COR-L47 (cell line): ENCODE data around the gene NGFR.
"Not testable (repeated sequence)": the region's sequence is repeated elsewhere in the genome, so short reads cannot be mapped to it uniquely, and the experiment has no call there.

Experiments
- DNase-seq: peaks from one replicate; lab custom pipeline; 2025; lab: John Stamatoyannopoulos, UW

NGFR gene

DNA sequence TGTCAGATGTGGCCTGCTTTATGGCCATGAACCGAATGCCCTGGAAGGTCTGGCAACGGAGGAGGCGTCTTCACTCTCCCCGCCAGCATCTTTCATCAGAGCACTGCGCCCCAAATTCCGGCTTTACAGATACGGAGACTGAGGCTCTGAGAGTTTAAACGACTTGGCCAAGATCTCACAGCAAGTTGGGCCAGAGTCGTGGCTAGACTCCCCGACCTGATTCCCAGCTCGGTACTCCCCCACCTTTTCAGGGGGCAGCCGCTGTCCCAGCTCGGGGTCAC, 1.7 kb downstream of the NGFR start:
- no peak for DNase-seq

GRCh38 chr17:49497148-49498028, 2.3 kb downstream of the NGFR start:
- DNase-seq, result no peak

- no peak for DNase-seq
These were observed 3.0 kb downstream of the NGFR start for GRCh38 chr17:49498029-49498615.

DNA sequence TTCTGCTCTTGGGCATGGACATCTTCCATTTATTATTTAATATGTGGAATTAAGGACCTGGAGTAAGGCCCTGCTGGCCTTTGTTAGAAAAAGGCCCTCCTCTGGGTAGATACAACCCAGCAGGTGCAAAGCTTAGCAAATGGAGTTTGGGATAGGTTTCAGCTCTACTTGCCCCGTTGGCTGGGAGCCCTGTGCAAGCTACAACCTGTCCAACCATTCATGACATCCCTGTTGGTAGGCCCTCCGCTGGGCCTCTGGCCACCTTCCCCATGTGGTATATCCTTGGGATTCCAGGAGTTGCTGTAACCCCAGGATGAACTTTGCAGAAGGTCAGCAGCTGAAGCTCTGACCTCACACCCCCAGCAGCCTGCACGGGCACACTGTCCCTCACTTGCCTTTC, 6.4 kb downstream of the NGFR start:
- no peak for DNase-seq

- DNase-seq, result no peak
These were observed 7.2 kb downstream of the NGFR start for GRCh38 chr17:49502254-49502653.

DNA sequence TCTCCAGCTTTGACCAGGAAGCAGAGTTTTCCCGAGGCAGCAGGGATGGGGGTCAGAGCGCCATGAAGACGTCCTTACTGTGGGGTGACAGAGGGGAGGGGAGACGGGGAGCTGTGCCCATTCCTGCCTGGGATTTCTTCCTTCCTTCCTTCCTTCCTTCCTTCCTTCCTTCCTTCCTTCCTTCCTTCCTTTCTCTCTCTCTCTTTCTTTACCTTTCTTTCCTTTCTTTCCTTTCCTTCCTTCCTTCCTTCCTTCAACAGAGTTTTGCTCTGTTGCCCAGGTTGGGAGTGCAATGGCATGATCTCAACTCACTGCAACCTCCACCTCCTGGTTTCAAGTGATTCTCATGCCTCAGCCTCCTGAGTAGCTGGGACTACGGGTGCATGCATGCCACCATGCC, 7.6 kb downstream of the NGFR start:
- DNase-seq, result not testable (repeated sequence)

DNA sequence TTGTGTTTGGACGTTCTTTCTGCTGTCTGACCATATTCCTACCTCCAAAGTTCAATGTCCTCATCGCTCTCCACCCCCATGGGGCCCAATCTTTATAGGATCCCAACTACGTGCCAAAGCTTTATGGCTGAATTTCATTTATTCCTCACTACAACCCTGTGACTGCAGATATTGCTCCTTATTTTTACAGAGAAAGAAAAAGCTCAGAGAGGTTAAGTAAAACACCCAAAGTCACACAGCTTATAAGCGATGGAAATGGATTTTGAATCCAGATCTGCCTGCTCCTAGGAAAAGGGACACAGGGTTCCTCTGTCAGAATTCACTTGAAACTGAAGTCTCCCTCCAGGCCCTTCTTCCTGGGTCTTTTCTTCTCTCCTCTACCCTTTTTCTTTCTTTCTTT, 9.3 kb downstream of the NGFR start:
- DNase-seq, result no peak

DNA sequence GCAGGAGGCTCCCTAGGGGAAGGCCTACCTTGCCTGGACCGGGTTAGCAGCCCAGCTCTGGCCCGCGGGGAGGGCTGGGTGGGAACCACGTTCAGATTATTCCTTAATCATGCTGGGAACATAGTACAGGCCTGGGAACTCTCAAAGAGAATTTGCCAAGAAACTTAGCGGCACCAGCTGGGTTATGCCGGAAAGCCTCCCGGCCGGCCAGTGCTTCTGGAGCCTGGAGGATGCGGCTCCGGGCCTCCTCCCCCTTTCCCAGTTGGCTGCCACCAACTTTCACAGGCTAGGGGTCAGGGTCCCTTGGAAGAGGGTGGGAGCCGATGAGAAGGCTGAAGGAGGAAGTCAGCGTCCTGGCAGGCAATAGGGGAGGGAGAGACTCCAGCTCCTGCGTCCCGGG, 10.8 kb downstream of the NGFR start:
- DNase-seq, result no peak

DNA sequence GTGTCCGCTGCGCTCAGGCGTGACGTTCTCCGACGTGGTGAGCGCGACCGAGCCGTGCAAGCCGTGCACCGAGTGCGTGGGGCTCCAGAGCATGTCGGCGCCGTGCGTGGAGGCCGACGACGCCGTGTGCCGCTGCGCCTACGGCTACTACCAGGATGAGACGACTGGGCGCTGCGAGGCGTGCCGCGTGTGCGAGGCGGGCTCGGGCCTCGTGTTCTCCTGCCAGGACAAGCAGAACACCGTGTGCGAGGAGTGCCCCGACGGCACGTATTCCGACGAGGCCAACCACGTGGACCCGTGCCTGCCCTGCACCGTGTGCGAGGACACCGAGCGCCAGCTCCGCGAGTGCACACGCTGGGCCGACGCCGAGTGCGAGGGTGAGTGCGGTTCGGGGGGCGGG, 11.2 kb downstream of the NGFR start:
- DNase-seq, result no peak

DNA sequence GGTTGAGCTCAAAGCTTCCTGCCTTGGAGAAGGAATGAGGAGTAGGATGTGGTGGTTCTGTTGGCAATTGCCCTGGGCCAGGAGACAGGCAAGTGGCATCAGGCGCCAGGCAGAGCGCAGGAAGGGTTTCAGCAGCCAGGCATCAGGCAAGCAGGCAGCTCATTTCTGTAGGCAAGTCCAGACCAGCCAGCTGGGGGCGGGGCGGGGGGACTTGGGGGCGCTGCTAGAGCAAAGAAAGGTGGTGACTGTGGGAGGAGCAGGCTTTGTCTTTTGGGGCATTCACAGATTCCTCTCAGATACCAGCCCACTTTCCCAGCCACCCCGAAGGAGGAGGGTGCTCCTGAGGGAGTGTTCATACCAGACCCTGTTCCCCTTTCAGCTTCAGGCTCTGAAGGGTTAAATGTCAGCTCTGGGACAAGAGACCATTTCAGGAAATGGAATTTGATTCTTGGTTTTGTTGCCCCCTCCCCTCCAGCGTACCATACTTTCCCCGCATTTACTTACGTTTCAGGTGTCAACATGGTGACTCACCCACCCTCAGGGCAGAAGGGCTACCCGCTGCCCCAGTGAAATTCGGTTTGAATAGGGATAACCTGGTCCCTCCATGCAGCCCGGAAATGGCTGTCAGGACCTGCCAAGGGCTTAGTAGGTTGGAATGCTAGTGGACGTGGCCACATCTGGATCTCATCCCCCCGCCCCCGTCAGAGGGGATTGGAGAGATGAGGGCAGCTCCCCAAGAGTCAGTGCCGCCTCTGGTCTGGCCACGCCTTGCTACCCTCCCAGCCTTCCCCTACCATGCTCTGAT, 13.2 kb downstream of the NGFR start:
- peak; percentile 15 for DNase-seq

- DNase-seq, result no peak
These were observed 13.9 kb downstream of the NGFR start for GRCh38 chr17:49508866-49509587.

DNA sequence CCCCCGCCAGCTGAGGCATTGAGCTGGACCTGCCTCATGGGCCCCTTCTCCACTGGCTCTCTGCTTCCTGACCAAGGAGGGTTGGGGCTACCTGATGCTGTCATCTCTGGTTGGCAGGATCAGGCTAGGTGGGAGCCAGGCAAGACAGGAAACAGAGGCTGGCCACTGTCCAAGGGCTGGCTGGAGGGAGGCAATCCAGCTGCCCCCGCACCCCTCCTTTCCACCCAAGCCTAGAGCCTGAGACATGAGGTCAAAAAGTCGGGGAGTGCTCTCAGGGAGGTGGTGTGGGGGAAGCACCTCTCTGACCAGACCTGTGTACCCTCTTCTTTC, 14.5 kb downstream of the NGFR start:
- no peak for DNase-seq

GRCh38 chr17:49510059-49510719, 15.1 kb downstream of the NGFR start:
- DNase-seq, result no peak

GRCh38 chr17:49510720-49511110, 15.6 kb downstream of the NGFR start:
- no peak for DNase-seq

DNA sequence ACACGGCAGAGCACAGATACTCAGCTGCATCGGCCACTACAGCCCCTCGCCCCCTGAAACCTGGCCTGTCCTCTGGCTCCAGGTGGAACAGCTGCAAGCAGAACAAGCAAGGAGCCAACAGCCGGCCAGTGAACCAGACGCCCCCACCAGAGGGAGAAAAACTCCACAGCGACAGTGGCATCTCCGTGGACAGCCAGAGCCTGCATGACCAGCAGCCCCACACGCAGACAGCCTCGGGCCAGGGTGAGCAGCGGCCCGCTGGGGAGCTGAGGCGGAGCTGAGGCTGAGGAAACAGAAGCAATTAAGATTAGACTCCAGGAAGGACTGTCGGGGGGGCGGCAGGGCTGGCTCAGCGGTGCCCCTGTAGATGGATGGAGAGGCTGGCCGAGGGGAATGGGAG, 16.7 kb downstream of the NGFR start:
- DNase-seq, result no peak

DNA sequence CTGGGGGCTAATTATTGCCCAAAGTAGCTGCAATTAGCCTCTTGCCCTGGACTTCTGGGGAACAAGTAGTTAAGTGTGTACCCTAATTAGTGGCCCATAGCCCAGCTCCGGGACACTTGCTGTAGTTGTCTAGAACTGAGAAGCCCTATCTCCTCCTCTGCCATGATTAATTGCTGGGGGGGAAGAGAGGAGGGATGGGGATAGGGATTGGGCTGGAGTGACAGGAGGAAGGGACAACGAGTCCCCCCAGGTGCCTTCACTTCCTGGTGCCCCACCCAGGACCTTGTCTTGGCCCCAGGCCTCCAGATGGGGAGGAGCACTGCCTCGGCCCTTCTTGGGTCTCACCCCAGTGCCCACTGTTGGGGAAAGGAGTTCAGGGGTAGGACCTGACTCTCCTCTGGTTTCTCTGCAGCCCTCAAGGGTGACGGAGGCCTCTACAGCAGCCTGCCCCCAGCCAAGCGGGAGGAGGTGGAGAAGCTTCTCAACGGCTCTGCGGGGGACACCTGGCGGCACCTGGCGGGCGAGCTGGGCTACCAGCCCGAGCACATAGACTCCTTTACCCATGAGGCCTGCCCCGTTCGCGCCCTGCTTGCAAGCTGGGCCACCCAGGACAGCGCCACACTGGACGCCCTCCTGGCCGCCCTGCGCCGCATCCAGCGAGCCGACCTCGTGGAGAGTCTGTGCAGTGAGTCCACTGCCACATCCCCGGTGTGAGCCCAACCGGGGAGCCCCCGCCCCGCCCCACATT, 17.4 kb downstream of the NGFR start:
- DNase-seq, result peak; percentile 10

GRCh38 chr17:49513044-49513395, 17.9 kb downstream of the NGFR start:
- DNase-seq, result no peak

GRCh38 chr17:49513641-49514040, 18.5 kb downstream of the NGFR start:
- DNase-seq, result no peak

DNA sequence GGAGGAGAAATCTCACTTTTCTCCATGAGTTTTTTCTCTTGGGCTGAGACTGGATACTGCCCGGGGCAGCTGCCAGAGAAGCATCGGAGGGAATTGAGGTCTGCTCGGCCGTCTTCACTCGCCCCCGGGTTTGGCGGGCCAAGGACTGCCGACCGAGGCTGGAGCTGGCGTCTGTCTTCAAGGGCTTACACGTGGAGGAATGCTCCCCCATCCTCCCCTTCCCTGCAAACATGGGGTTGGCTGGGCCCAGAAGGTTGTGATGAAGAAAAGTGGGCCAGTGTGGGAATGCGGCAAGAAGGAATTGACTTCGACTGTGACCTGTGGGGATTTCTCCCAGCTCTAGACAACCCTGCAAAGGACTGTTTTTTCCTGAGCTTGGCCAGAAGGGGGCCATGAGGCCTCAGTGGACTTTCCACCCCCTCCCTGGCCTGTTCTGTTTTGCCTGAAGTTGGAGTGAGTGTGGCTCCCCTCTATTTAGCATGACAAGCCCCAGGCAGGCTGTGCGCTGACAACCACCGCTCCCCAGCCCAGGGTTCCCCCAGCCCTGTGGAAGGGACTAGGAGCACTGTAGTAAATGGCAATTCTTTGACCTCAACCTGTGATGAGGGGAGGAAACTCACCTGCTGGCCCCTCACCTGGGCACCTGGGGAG, 19.1 kb downstream of the NGFR start:
- no peak for DNase-seq

GRCh38 chr17:49515196-49515770, 20.2 kb downstream of the NGFR start:
- DNase-seq, result no peak

GRCh38 chr17:49516180-49516579, 21.1 kb downstream of the NGFR start:
- no peak for DNase-seq
